ENCODE data around the gene ARHGAP18. TPM values are rescaled to one million over a fixed set of nuclear protein-coding genes. Genes with fewer than 3 reads are reported as not detected.
A peak's percentile ranks its signal among the peaks of the same experiment; 100 is the strongest.

Gene ARHGAP18
- total and polyA plus RNA-seq, 12 donors: 2.2 to 15.4 (median 4.1) TPM

DNA sequence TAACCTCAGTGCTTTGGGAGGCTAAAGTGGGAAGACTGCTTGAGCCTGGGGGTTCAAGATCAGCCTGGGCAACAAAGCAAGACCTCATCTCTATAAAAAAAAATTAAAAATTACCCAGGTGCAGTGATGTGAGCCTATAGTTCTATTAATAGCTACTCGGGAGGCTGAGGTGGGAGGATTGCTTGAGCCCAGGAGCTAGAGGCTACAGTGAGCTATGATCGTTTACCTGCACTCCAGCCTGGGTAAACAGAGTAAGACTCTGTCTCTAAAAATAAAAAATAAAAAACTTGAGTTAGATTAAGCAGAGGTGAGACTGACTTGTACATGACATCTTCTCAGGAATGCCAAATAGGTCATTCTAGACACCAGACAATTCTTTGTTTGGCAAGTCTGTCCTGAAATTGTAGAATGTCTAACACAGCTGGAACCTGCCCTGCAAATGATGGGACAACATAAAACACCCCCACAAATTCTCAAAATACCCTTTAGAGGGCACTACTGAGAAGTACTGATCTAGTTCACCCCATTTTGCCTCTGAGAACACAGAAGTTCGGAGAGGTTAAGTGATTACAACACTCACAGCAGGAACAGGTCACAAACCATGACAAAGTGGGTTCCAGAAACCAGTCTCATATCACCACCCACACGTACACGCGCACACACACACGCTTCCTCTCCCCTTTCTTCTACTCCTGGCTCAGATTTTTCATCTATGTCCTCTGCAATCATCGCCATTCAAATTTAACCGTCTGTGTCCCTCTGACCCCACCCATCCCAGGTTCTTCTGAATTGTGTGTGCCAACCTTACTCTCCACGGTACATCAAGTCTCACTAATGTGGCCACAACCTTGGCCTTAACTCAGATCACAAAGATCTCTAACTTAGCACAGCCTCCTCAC lies 38.3 kb downstream of the ARHGAP18 start:
- Histone ChIP-seq H3K4me1 (peaks cover 7 to 53% (median 31%) of the 10 kb centered on the region in 9 donors), H3K4me3 (peak overlapping the region in 1 of 10 donors; percentile 3), H3K27me3 (no peaks in the 10 kb centered on the region), H3K9me3 (no peaks in the 10 kb centered on the region), H3K36me3 (no peaks in the 10 kb centered on the region), H3K27ac (peak overlapping the region in 9 of 10 donors; percentile 19 to 88 (median 63))
- TF ChIP-seq CTCF (IDR thresholded peaks at IDR 0.05): peak in 2 of 9 donors; percentile 7 to 47
- intact Hi-C loops (cut with DNase I): loop anchor here in 2 of 10 donors (5.0 to 10.0 kb wide), 2 partner anchors 41 to 53 kb away; partner anchors contain the start of gene ARHGAP18 (in 1 of the 2)
- DNase-seq (no peak), ATAC-seq (peak in 7 of 8 donors; percentile 44 to 76 (median 56))
- WGBS, 2 donors: 82 to 90% methylated on average over 10 of the region's 10 CpGs

GRCh38 chr6:129670634-129671033 lies 39.3 kb downstream of the ARHGAP18 start:
- Histone ChIP-seq H3K36me3 (no peaks in the 10 kb centered on the region), H3K4me3 (no peak overlapping the region), H3K27me3 (no peaks in the 10 kb centered on the region), H3K27ac (peak overlapping the region in 1 of 10 donors; percentile 2), H3K4me1 (peaks cover 7 to 62% (median 33%) of the 10 kb centered on the region in 9 donors), H3K9me3 (no peaks in the 10 kb centered on the region)
- TF ChIP-seq CTCF (IDR thresholded peaks at IDR 0.05): no peak
- DNase-seq: no peak
- ATAC-seq: no peak
- WGBS, 2 donors: 77 to 83% methylated on average over 3 of the region's 3 CpGs
- intact Hi-C loops (cut with DNase I): loop anchor here in 2 of 10 donors (5.0 to 10.0 kb wide), 2 partner anchors 42 to 54 kb away; partner anchors contain the start of gene ARHGAP18 (in 1 of the 2)

GRCh38 chr6:129667621-129668020 lies 42.4 kb downstream of the ARHGAP18 start:
- no peak for TF ChIP-seq CTCF (IDR thresholded peaks at IDR 0.05)
- Histone ChIP-seq H3K4me1 (peaks cover 4 to 62% (median 27%) of the 10 kb centered on the region in 9 donors), H3K27ac (peak overlapping the region in 1 of 10 donors; percentile 18), H3K36me3 (no peaks in the 10 kb centered on the region), H3K27me3 (no peaks in the 10 kb centered on the region), H3K4me3 (no peak overlapping the region), H3K9me3 (no peaks in the 10 kb centered on the region)
- intact Hi-C loops (cut with DNase I): loop anchor here in 1 of 10 donors (10.0 kb wide), 1 partner anchor 47 kb away; the partner anchor contains the start of gene ARHGAP18
- DNase-seq (no peak), ATAC-seq (no peak)

GRCh38 chr6:129667034-129667433 lies 42.9 kb downstream of the ARHGAP18 start:
- DNase-seq: no peak
- H3K4me3 ChIP-seq: no peak overlapping the region
- H3K27me3 ChIP-seq: no peaks in the 10 kb centered on the region
- no peaks in the 10 kb centered on the region for H3K9me3 ChIP-seq
- ATAC-seq: no peak
- peaks cover 4 to 60% (median 27%) of the 10 kb centered on the region in 9 donors for H3K4me1 ChIP-seq
- intact Hi-C loops (cut with DNase I): loop anchor here in 1 of 10 donors (10.0 kb wide), 1 partner anchor 48 kb away; the partner anchor contains the start of gene ARHGAP18
- no peaks in the 10 kb centered on the region for H3K36me3 ChIP-seq
- TF ChIP-seq CTCF (IDR thresholded peaks at IDR 0.05): peak in 3 of 9 donors; percentile 10 to 33 (median 15)
- no peak overlapping the region for H3K27ac ChIP-seq
